GM18909 (cell line): ENCODE data around the gene OVOL2.
A peak's percentile ranks its signal among the peaks of the same experiment; 100 is the strongest.

Experiments used
- ATAC-seq: cut with Tn5 transposase; IDR thresholded peaks from one replicate; pipeline ENCODE4 v1.9.1; 2021; ENCODE audit warnings: mild to moderate bottlenecking; ENCODE audit not compliant: unreplicated experiment, poor library complexity

The OVOL2 gene

DNA sequence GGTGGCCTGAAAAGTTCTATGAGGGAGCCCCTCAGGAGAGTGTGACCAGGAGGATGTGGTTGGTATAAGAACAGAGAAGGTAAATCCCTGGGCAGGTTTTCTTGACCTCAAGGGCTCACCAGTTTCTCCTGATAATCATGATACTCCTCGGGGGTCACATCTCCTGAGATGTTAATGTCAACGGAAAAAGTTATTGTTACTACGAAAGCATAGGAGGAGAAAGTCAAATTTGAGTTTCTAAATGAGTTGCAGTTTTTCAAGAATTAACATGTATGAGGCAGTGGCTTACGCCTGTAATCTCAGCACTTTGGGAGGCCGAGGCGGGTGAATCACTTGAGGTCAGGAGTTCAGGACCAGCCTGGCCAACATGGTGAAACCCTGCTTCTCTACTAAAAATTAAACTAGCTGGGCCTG is 65.5 kb downstream of the OVOL2 start:
- peak; percentile 63 for ATAC-seq

DNA sequence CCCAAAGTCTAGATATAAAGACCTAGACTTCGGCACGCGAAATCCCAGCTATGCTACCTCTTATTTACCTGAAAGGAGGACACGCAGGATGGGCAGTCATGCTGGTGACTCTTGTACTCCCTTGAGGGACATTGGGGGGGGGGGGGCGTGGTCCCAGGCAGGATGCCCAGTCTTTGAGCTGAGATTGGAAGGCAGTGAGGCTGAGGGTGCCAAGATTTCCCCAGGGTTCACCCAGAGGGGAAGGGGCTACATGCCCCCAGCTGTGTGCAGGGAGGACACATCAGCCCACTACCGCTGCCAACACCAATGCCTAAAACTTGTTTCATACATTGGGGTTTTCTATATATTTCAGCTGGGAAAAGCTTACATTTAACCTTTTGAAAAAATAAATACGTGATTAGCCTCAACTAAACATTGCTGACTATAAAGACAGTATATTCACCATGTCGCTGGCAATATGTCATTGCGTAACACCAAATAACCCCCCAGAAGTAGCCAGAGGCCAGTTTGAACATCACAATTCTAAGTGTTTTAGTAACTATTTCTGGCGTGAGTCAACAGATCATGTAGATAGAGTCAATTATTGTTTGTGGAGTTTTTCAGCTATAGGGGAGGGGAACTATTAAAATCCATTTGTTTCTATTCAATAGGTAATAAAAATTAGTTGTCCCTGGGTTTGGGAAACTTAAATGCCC is 67.3 kb downstream of the OVOL2 start:
- ATAC-seq = no peak

DNA sequence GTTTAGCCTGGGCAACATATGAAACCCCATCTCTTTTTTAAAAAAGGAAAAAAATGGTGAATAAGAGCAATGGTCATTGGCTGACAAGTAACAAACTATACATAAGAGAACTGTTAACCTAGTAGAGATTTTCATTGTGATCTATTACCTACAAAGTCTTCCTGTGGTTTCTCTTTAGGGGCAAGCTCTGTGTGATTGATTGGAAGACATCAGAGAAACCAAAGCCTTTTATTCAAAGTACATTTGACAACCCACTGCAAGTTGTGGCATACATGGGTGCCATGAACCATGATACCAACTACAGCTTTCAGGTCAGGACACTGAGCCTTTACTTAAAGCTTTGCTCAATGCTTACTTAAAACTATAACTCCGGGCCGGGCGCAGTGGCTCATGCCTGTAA is 69.7 kb downstream of the OVOL2 start:
- ATAC-seq = no peak

DNA sequence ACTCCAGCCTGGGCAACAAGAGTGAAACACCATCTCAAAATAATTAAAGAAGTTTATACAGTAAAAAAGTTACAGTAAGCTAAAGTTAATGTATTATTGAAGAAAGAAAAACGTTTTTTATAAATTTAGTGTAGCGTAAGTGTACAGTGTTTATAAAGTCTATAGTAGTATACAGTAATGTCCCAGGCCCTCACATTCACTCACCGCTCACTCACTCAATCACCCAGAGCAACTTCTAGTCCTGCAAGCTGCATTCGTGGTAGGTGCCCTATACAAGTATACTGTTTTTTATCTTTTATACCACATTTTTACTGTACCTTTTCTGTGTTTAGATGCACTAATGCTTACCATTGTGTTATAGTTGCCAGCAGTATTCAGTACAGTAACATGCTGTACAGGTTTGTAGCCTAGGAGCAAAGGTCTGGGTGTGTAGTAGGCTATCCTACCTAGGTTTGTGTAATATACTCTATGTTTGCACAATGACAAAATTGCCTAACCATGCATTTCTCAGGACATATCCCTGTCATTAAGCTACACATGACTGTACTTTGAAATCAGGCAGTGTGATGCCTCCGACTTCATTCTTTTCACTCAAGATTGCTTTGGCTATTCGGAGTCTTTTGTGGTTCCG is 72.2 kb downstream of the OVOL2 start:
- no peak for ATAC-seq

DNA sequence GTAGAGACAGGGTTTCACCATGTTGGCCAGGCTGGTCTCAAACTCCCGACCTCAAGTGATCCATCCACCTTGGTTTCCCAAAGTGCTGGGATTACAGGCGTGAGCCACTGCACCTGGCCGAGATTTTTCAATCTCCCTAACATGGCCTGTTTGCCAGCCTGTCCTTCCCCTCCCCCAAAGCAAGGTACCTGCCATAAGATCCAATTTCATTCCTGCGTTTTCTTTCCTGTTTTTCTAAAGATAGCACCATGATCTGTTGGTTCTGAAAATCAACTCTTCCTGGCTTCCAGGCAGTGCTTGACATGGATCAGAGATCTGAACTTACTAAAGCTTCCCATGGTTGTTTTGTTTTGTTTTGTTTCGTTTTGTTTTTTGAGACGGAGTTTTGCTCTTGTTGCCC is 81.4 kb downstream of the OVOL2 start:
- no peak for ATAC-seq
